ENCODE measurements around the gene ATP5PF.

DNA sequence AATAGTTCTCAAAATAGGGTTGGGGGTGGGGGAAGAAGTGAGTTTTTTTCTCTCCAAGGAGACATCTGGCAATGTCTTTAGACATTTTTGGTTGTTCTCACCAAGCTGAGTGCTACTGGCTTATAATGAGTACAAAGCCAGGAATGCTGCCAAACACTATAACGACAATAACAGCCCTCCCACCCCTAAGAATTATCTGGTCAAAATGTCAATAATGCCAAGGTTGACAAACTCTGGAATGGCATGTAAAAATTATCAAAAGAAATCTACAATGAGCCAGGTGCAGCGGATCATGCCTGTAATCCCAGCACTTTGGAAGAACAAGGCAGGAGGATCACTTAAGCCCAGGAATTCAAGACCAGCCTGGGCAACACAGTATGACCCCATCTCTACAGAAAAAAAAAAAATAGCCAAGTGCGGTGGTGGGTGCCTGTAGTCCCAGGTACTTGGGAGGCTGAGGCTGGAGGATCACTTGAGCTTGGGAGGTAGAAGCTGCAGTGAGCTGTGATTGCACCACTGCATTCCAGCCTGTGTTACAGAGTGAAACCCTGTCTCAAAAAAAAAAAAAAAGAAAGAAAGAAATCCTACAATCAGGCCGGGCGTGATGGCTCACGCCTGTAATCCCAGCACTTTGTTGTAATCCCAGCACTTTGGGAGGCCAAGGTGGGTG lies 2.5 kb downstream of the ATP5PF start:
- TF ChIP-seq, protein P1, sequence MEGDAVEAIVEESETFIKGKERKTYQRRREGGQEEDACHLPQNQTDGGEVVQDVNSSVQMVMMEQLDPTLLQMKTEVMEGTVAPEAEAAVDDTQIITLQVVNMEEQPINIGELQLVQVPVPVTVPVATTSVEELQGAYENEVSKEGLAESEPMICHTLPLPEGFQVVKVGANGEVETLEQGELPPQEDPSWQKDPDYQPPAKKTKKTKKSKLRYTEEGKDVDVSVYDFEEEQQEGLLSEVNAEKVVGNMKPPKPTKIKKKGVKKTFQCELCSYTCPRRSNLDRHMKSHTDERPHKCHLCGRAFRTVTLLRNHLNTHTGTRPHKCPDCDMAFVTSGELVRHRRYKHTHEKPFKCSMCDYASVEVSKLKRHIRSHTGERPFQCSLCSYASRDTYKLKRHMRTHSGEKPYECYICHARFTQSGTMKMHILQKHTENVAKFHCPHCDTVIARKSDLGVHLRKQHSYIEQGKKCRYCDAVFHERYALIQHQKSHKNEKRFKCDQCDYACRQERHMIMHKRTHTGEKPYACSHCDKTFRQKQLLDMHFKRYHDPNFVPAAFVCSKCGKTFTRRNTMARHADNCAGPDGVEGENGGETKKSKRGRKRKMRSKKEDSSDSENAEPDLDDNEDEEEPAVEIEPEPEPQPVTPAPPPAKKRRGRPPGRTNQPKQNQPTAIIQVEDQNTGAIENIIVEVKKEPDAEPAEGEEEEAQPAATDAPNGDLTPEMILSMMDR (IDR thresholded peaks at IDR 0.05): no peak
- no peak for TF ChIP-seq POLR2A (IDR thresholded peaks at IDR 0.05)
- TF ChIP-seq POLR2AphosphoS5 (IDR thresholded peaks at IDR 0.05): no peak
